ENCODE data around the gene ANKLE2. TPM values are rescaled to one million over a fixed set of nuclear protein-coding genes. Genes with fewer than 3 reads are reported as not detected.

ANKLE2 gene
- polyA plus RNA-seq, 1 of the 3 experiments (the other 2 are of a cell fraction) = 55.1 TPM

DNA sequence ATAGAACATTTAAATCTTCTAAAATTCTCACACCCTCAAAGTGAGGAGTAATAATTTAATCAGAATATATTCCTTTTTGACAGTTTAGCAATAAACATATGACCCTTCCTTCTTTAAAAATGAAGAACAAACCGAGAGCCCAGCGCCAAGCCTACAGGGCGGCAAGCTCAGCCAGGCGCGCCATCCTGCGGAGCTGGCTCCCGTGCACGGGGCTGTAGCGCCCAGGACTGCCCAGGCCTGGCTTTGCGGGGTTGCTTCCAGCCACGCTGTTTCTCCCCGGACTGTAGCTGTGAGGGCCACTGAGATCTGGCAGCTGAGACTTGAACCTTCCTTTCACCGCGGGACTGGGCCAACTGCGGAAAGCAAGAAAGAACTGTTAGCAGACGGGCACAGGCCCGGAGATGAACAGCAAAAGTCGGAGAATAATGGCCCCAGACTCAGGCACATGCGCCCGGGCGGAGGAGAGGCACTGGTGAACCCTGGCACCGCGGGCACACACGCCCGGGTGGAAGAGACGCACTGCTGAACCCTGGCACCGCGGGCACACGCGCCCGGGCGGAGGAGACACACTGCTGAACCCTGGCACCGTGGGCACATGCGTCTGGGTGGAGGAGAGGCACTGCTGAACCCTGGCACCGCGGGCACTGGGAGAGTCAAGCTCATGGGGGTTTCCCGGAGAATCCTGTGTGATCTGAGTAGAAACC is 34.4 kb downstream of the ANKLE2 start:
- Histone ChIP-seq H3K4me1 (ENCODE audit: control insufficient read depth in 1 of 2, insufficient read depth in 2 of 2, low read depth in 1 of 2, low read length in 1 of 2) (no peaks in the 10 kb centered on the region), H3K4me3 (ENCODE audit: low read depth in 2 of 2, low read length in 1 of 2) (no peak overlapping the region), H3K4me2 (no peak overlapping the region), H3K27me3 (ENCODE audit: insufficient read depth) (no peaks in the 10 kb centered on the region), H4K20me1 (ENCODE audit: insufficient read depth) (peaks cover 21% of the 10 kb centered on the region; the same call in 1 of the 2 replicates), H3F3A (replicated peaks; ENCODE audit: insufficient read depth) (peaks cover 23% of the 10 kb centered on the region), H3K9me2 (no peaks in the 10 kb centered on the region), H3K79me2 (ENCODE audit: insufficient read depth) (peaks cover 32% of the 10 kb centered on the region; the same call in 1 of the 2 replicates), H3K27ac (ENCODE audit: low read depth in 2 of 2, low read length in 1 of 2) (no peak overlapping the region), H3K9ac (no peak overlapping the region), H3K36me3 (replicated peaks in 1 of 2; ENCODE audit: control insufficient read depth in 1 of 2, insufficient read depth in 2 of 2, low read length in 1 of 2) (peaks cover 58 to 71% of the 10 kb centered on the region in 2 experiments), H2AFZ (ENCODE audit: low read depth) (no peak overlapping the region), H3K9me3 (no peaks in the 10 kb centered on the region)
- 94% methylated on average over 34 of the region's 37 CpGs for WGBS (ENCODE audit: low lambda C conversion rate)
- no peak for DNase-seq
- ChIA-PET CTCF (no interaction called here), POLR2A (no interaction called here)
- TF ChIP-seq, protein P1, sequence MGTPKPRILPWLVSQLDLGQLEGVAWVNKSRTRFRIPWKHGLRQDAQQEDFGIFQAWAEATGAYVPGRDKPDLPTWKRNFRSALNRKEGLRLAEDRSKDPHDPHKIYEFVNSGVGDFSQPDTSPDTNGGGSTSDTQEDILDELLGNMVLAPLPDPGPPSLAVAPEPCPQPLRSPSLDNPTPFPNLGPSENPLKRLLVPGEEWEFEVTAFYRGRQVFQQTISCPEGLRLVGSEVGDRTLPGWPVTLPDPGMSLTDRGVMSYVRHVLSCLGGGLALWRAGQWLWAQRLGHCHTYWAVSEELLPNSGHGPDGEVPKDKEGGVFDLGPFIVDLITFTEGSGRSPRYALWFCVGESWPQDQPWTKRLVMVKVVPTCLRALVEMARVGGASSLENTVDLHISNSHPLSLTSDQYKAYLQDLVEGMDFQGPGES (IDR thresholded peaks at IDR 0.05; ENCODE audit: low read depth, low read length) = no peak
- TF ChIP-seq SMC3 (IDR thresholded peaks at IDR 0.05; ENCODE audit: low read depth, low read length) (no peak), TCF12 (IDR thresholded peaks at IDR 0.05) (no peak), GATA2 (CRISPR knock-in tag; IDR thresholded peaks at IDR 0.05) (no peak), SIN3A (IDR thresholded peaks at IDR 0.05; ENCODE audit: borderline replicate concordance, low read depth, low read length) (no peak), NFIC (IDR thresholded peaks at IDR 0.05; ENCODE audit: borderline replicate concordance) (no peak), RFX5 (IDR thresholded peaks at IDR 0.05; ENCODE audit: low read length) (no peak), FOSL2 (IDR thresholded peaks at IDR 0.05; ENCODE audit: borderline replicate concordance, low read depth) (no peak), RCOR1 (IDR thresholded peaks at IDR 0.05; ENCODE audit: low read length) (no peak), EP300 (IDR thresholded peaks at IDR 0.05; ENCODE audit: borderline replicate concordance in 1 of 2, low read depth in 1 of 2, low read length in 1 of 2) (no peak), FOXM1 (IDR thresholded peaks at IDR 0.05; ENCODE audit: low read depth) (no peak)
- TF ChIP-seq, protein P2, sequence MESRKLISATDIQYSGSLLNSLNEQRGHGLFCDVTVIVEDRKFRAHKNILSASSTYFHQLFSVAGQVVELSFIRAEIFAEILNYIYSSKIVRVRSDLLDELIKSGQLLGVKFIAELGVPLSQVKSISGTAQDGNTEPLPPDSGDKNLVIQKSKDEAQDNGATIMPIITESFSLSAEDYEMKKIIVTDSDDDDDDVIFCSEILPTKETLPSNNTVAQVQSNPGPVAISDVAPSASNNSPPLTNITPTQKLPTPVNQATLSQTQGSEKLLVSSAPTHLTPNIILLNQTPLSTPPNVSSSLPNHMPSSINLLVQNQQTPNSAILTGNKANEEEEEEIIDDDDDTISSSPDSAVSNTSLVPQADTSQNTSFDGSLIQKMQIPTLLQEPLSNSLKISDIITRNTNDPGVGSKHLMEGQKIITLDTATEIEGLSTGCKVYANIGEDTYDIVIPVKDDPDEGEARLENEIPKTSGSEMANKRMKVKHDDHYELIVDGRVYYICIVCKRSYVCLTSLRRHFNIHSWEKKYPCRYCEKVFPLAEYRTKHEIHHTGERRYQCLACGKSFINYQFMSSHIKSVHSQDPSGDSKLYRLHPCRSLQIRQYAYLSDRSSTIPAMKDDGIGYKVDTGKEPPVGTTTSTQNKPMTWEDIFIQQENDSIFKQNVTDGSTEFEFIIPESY (IDR thresholded peaks at IDR 0.05; ENCODE audit: borderline replicate concordance, low read depth) = no peak
- TF ChIP-seq, protein P3, sequence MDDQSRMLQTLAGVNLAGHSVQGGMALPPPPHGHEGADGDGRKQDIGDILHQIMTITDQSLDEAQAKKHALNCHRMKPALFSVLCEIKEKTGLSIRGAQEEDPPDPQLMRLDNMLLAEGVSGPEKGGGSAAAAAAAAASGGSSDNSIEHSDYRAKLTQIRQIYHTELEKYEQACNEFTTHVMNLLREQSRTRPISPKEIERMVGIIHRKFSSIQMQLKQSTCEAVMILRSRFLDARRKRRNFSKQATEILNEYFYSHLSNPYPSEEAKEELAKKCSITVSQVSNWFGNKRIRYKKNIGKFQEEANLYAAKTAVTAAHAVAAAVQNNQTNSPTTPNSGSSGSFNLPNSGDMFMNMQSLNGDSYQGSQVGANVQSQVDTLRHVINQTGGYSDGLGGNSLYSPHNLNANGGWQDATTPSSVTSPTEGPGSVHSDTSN (IDR thresholded peaks at IDR 0.05) = no peak
- TF ChIP-seq, protein P4, sequence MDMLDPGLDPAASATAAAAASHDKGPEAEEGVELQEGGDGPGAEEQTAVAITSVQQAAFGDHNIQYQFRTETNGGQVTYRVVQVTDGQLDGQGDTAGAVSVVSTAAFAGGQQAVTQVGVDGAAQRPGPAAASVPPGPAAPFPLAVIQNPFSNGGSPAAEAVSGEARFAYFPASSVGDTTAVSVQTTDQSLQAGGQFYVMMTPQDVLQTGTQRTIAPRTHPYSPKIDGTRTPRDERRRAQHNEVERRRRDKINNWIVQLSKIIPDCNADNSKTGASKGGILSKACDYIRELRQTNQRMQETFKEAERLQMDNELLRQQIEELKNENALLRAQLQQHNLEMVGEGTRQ (IDR thresholded peaks at IDR 0.05; ENCODE audit: borderline replicate concordance, low read depth, low read length) = no peak

Data from SK-N-SH (cell line).